Stimulated activated CD4-positive, alpha-beta T cell treated with anti-CD3 and anti-CD28 coated beads, TNF-alpha, amount 100 ng/mL, for 24 hours (primary cell): ENCODE data around the gene RBPMS2.
A peak's percentile ranks its signal among the peaks of the same experiment; 100 is the strongest.

ENCODE experiments used
- DNase-seq, 3 experiments: peaks; one replicate each; pipeline ENCODE4 v3.0.0-alpha.2; 2020; ENCODE audit warnings: low read depth in 3 of 3

The RBPMS2 gene

DNA sequence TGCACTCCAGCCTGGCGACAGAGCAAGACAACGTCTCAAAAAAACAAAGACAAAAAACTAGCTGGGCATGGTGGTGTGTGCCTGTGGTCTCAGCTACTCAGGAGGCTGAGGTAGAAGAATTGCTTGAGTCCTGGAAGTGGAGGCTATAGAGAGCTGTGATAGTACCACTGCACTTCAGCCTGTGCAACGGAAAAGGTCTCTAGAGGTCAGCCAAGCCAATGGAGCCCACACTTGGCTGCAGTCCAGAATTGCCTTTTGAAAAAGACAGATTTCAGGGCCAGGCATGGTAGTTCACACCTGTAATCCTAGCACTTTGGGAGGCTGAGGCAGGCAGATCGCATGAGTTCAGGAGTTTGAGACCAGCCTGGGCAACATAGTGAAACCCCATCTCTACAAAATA lies 8.4 kb upstream of the RBPMS2 start:
- DNase-seq = no peak

DNA sequence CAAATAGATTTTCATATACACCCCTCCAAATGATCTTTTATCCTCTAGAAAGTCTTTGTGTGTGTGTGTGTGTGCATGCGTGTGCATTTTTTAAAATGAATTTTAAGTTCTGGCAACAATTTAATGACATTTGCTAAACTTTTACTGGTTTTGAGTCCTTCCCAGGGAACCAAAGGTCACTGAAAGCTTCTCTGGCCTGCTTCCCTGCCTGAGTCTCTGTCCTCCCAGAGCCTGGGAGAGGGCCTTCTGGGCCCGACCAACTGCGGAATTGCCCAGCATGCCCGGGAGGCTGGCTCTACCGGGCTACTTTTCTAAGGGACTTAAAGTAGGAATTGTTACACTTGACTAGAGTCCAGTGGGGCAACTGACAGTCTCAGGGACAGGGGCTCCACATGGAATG lies 7.4 kb upstream of the RBPMS2 start:
- DNase-seq = no peak

DNA sequence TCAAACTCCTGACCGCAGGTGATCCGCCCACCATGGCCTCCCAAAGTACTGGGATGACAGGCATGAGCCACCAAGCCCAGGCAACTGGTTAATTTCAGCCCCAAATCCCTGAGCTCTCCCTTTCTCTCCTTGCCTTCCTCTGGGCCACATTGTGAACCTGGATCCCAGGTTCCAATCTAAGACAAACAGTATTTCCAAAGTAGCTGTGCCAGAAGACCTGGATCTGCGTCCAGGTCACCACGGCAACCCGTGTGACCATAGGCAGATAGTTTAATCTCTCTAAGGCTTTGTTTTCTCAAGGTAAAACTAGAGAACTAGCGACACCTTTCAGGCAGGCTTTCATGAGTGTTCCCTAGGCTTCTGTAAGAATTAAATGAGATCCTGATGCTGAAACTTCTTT lies 5.9 kb upstream of the RBPMS2 start:
- no peak for DNase-seq

- no peak for DNase-seq
Observed at GRCh38 chr15:64780600-64781156, 5.3 kb upstream of the RBPMS2 start.

DNA sequence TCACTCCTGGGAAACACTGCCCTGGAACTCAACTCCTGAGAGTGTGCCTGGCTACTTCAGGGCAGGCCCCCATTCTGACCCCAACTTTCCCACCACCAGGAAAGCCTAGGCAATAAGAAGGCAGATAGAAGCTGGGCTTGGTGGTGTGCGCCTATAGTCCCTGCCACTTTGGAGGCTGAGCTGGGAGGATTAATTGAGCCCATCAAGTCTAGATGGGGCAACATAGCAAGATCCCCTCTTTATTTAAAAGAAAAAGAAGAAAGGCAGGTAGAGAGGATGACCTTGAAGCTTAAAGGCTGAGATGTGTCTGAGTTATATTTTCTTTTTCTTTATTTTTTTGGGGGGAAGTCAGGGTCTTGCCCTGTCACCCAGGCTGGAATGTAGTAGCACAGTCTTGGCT lies 4.2 kb upstream of the RBPMS2 start:
- no peak for DNase-seq

GRCh38 chr15:64779024-64779423 lies 3.6 kb upstream of the RBPMS2 start:
- no peak for DNase-seq

DNA sequence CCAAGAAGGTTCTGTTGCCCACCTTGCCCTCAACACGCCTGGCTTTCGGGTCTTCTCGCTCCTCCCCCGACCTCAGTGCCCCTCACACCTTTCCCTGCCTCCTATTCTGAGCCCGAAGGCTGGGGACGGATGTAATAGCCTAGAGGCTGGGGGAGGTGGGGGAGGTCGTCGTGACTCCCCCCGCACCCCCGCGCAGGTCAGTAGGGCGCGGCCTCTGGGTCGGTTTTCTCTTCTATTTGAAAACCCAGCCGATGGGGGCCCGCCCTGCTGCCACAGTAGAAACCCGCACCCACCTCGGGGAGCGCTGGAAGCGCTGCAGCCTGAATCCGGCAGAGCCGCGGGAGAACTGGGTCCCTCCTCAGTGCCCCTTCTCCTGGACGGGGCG lies 1.0 kb upstream of the RBPMS2 start:
- no peak for DNase-seq

- peak in 1 of 3 experiments; percentile 14 for DNase-seq
Observed at GRCh38 chr15:64774629-64775493, 528 bp downstream of the RBPMS2 start.

DNA sequence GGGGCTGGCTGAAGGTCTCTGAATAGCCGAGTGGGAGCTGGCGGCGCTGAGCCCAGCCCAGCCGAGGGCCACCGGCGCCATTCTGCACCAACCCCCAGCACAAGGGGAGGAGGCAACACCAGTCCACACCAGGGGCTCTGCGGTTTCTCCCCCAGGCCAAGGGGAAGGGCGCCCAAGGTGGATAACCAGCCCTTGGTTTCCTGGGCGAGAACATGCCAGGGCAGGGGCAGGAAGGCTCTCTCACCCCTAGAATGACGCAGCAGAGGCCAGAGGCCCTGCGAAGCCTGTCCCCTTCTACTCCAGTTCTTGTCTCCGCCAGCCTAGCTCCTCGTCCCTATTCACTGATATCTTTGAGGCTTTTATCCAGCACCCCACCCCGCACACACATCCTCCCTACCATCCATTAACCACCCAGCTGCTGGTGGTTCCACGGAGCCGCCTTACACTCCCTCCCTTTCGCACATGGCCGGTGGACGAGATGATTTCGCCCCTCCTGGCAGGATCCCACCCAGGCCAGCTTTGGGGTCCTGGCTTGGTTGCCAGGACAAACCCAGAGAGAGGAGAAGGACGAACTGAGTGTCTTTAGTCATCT lies 1.3 kb downstream of the RBPMS2 start:
- DNase-seq = no peak

DNA sequence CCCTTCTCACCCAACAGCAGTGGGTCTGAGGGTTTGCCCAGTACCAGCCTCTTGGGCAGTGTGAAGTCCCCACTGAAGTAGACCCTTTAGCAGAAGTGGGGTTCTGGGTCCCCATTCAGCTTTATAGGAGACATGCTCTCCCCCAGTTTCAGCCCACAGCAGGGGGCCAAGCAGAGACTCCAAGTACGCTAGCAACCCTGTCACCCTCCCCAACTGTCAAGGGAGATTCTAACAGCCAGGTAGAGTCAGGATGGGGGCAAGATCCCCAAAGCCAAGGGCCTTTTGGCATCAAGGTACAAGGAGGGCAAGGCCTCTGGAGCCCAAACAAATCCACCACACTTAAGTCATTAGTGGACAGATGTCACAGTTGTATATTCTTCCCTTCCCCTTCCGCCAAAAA lies 1.8 kb downstream of the RBPMS2 start:
- no peak for DNase-seq

DNA sequence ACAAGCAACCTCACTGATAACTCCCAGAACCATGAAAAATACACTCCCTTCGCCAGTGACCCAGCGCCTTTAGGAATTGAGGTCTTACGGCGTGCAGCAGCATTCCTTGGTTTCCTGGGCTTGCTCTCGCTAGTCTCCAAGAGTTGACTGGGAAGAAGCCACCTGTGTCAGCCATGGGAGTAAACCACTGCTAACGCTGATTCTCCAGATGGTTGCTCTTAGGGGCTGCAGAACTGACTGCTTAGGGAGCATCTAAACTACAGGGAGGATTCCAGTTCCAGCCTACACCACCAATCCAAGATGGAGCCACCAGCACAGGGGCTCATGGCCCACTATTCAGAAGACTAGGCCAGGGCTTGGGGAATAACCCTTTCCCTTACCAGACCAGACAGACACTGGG lies 2.4 kb downstream of the RBPMS2 start:
- no peak for DNase-seq

- DNase-seq = no peak
Observed at GRCh38 chr15:64772488-64772887, 2.9 kb downstream of the RBPMS2 start.

DNA sequence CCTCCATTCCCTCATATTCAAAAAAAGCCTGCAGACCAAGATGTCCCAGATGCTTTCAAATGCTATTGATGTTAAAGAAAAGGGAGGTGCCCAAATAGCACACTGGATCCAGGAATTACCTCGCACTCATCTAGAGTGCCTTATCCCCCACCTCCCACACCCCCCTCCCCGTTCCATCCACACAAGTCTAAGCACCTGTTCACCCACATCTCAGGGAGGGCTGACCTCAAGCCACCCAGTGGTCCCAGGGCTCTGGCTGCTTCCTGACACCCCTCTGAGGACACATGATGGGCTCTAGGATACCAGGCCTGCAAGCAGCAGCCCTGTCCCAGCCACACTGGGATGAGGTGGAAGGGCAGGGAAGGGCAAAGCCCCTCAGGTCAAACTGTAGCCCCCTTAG lies 4.8 kb downstream of the RBPMS2 start:
- DNase-seq = no peak

DNA sequence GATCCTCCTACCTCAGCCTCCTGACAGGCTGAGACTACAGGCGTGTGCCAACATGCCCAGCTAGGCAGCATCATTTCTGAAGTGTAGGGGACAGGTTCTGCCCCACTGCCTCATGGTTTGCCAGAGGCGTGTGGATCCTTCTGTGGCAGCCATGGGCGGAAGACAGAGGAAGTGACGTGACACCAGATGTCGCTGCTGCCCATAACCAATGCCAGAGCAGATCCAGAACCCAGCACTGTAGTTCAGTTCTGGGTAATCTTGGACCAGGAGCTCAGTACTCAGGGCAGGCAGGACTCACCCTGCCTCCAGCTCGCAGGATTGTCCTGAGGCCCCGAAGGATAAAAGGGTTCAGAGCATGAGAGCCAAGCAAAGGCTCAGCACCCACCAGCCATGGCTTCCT lies 8.2 kb downstream of the RBPMS2 start:
- no peak for DNase-seq

GRCh38 chr15:64766058-64766457 lies 9.3 kb downstream of the RBPMS2 start:
- DNase-seq = no peak

DNA sequence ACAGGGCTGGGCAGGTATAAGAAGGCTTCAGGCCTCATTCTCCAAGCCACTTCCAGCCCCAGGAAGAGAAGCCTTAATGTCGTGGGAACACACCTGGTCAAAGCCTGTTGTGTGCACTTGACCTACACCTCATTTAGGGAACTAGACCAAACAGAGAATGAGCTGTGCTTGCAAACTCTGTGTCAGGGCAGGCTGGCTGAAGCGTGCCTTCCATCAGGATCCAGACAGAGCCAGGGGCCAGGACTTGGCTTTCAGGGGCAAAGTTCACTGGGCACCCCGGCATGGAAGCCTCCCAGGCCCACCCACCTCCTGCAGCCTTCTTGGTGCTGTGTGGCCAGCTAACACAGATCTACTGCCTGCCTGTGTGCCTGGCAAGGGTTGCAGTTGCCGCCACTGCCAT lies 11.5 kb downstream of the RBPMS2 start:
- DNase-seq = no peak

DNA sequence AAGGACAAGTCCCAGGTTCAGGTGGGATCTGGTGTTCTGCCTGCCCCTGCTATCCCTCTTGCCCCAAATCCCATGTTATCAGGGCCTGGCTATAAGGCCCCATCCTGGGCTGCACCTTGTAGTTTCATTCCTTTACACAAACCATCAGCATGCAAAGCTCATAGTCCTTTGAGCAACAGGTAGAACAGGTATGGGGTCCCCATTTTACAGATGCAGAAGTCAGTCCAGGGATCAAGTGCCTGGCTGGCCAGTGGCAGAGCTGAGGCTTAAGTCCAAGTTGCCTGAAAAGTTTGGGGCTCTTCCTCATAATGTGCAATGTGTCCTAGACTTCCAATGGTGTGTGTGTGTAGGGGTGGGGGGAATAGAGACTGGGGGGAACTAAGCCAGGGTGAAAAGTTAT lies 11.9 kb downstream of the RBPMS2 start:
- DNase-seq = no peak

GRCh38 chr15:64763021-64763420 lies 12.4 kb downstream of the RBPMS2 start:
- no peak for DNase-seq

DNA sequence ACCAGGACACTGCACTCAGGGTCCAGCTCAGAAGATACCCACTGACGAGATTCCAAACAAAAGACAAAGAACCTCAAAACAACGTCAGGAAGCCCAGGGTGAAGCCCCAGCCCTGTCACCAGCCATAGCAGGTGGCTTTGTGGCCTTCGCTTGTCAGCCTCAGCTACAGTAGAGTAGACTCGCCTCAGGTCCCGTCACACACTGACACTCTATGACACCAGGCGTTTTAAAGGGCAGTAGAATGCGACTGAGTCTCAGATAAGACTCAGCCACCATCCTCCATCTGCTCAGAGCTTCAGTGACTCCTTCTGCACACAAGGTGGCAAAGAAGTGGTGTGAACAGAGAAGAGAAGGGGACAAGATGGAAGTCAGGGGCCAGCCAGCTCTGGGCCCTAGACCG lies 12.8 kb downstream of the RBPMS2 start:
- no peak for DNase-seq

DNA sequence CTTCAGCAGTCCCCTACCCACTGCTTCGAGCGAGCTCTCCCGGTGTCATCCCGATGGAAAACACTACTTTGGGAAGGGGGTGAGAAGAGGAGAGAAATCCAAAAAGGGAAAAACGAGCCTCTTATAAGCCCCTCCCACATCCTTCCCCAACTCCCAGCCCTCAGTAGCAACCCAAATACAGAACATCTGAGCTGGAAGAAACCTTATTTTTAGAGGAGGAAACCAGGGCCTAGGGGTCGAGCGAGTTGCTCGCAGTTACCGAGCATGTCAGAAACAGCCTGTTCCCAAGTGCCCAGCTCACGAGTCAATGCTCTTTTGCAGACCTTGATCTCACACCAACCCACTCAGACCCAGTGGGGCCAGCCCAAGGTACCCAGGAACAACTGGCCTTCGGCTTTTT lies 14.2 kb downstream of the RBPMS2 start:
- no peak for DNase-seq

DNA sequence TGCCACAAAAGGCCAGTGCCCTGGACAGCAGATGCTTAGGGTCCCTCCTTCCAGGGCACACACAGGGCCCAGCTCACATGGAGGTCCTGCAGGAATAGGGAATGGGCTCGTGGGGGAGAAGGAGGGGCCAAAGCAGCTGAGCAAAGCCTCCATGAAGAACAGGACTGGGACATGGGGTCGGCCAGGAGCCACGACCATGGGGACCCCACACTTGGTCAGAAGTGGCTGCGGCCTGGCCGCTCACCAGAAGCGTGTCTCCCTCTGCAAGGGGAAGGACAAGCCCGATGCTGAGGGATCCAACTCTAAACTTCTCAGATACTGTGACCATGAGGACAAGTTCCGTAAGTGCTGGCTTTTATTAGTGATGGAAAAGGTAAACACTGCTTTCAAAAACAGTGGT lies 15.3 kb downstream of the RBPMS2 start:
- no peak for DNase-seq

- no peak for DNase-seq
Observed at GRCh38 chr15:64755427-64755940, 19.9 kb downstream of the RBPMS2 start.
